ENCODE measurements around the gene NTNG2.

- TF ChIP-seq, protein P1, sequence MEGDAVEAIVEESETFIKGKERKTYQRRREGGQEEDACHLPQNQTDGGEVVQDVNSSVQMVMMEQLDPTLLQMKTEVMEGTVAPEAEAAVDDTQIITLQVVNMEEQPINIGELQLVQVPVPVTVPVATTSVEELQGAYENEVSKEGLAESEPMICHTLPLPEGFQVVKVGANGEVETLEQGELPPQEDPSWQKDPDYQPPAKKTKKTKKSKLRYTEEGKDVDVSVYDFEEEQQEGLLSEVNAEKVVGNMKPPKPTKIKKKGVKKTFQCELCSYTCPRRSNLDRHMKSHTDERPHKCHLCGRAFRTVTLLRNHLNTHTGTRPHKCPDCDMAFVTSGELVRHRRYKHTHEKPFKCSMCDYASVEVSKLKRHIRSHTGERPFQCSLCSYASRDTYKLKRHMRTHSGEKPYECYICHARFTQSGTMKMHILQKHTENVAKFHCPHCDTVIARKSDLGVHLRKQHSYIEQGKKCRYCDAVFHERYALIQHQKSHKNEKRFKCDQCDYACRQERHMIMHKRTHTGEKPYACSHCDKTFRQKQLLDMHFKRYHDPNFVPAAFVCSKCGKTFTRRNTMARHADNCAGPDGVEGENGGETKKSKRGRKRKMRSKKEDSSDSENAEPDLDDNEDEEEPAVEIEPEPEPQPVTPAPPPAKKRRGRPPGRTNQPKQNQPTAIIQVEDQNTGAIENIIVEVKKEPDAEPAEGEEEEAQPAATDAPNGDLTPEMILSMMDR (IDR thresholded peaks at IDR 0.05): no peak
- TF ChIP-seq EP300 (IDR thresholded peaks at IDR 0.05) (no peak), POLR2A (IDR thresholded peaks at IDR 0.05) (no peak), POLR2AphosphoS5 (IDR thresholded peaks at IDR 0.05) (no peak)
Observed at GRCh38 chr9:132168347-132168746, 6.5 kb downstream of the NTNG2 start.

All from stomach (tissue), 4 donors.